IPS DF 6.9 (cell line): ENCODE data around the gene ALG5.

Source experiments
- DNase-seq: peaks from one replicate; pipeline ENCODE4 v3.0.0-alpha.2; 2013; ENCODE audit warnings: low read depth, low spot score
- H3K27ac ChIP-seq: one replicate; pipeline ENCODE4 v1.5.1; 2013; ENCODE audit warnings: low read length, control low read depth
- H3K27me3 ChIP-seq: 2 replicates; pipeline ENCODE4 v1.6.1; 2013; ENCODE audit warnings: mild to moderate bottlenecking, low read length; ENCODE audit not compliant: control insufficient read depth, insufficient read depth
- H3K36me3 ChIP-seq: 2 replicates; pipeline ENCODE4 v1.6.1; 2013; ENCODE audit warnings: low read length; ENCODE audit not compliant: control insufficient read depth, insufficient read depth
- H3K4me1 ChIP-seq: 2 replicates; pipeline ENCODE4 v1.6.1; 2013; ENCODE audit warnings: low read length; ENCODE audit not compliant: control insufficient read depth, insufficient read depth
- H3K4me3 ChIP-seq: 2 replicates; pipeline ENCODE4 v1.5.1; 2013; ENCODE audit warnings: mild to moderate bottlenecking, low read length
- H3K9me3 ChIP-seq: 2 replicates; pipeline ENCODE4 v1.6.1; 2013; ENCODE audit warnings: low read length, inconsistent platforms; ENCODE audit not compliant: control insufficient read depth, insufficient read depth
- WGBS: extraction: QIAGEN DNeasy Blood & Tissue Kit; methylation state at CpG from one replicate; pipeline ENCODE4 v1.1.7; 2013; ENCODE audit warnings: mixed read lengths, missing lambda C conversion rate; ENCODE audit not compliant: insufficient read length, insufficient coverage; 5-methylcytosine and 5-hydroxymethylcytosine counted together

Gene ALG5

GRCh38 chr13:36907266-36907665 lies 91.9 kb downstream of the ALG5 start:
- Histone ChIP-seq H3K9me3 (no peaks in the 10 kb centered on the region), H3K36me3 (no peaks in the 10 kb centered on the region), H3K4me3 (no peak overlapping the region), H3K27ac (no peak overlapping the region), H3K27me3 (no peaks in the 10 kb centered on the region), H3K4me1 (no peaks in the 10 kb centered on the region)
- DNase-seq: no peak
- no CpG with 5 or more reads among the region's 4 CpGs for WGBS

GRCh38 chr13:36905944-36906343 lies 93.2 kb downstream of the ALG5 start:
- H3K27me3 ChIP-seq: no peaks in the 10 kb centered on the region
- no peaks in the 10 kb centered on the region for H3K36me3 ChIP-seq
- no peak for DNase-seq
- no peaks in the 10 kb centered on the region for H3K9me3 ChIP-seq
- no peak overlapping the region for H3K27ac ChIP-seq
- no peak overlapping the region for H3K4me3 ChIP-seq
- WGBS: no CpG with 5 or more reads among the region's 5 CpGs
- H3K4me1 ChIP-seq: no peaks in the 10 kb centered on the region

- H3K9me3 ChIP-seq: no peaks in the 10 kb centered on the region
- no peaks in the 10 kb centered on the region for H3K36me3 ChIP-seq
- no peaks in the 10 kb centered on the region for H3K27me3 ChIP-seq
- H3K4me3 ChIP-seq: no peak overlapping the region
- H3K4me1 ChIP-seq: no peaks in the 10 kb centered on the region
- H3K27ac ChIP-seq: no peak overlapping the region
- no peak for DNase-seq
- no CpG with 5 or more reads among the region's 8 CpGs for WGBS
Measured at GRCh38 chr13:36903925-36904595, 95.1 kb downstream of the ALG5 start.
